H4 (cell line): ENCODE results near the gene TOPBP1. TPM values are rescaled to one million over a fixed set of nuclear protein-coding genes. Genes with fewer than 3 reads are reported as not detected.
"Not testable (repeated sequence)": the region's sequence is repeated elsewhere in the genome, so short reads cannot be mapped to it uniquely, and the experiment has no call there.

Experiments used
- DNase-seq: peaks from one replicate; pipeline ENCODE4 v3.0.0-alpha.2; 2015; ENCODE audit warnings: low spot score
- total RNA-seq: library from RNA; depleted of rRNA; stranded (reverse); fragments of >200 nt; shearing (Covaris generic); gene quantifications from 2 replicates; pipeline ENCODE4 v1.2.3, GENCODE V29; 2014

Gene TOPBP1
- total RNA-seq, 1 experiment from 2014 or later = 47.0 TPM

- no peak for DNase-seq
Measured at GRCh38 chr3:133674290-133674919, 12.7 kb upstream of the TOPBP1 start.

- DNase-seq = no peak
Measured at GRCh38 chr3:133673746-133674145, 12.0 kb upstream of the TOPBP1 start.

GRCh38 chr3:133672461-133672860 lies 10.7 kb upstream of the TOPBP1 start:
- no peak for DNase-seq

- no peak for DNase-seq
Measured at GRCh38 chr3:133670525-133670995, 8.8 kb upstream of the TOPBP1 start.

- DNase-seq = no peak
Measured at GRCh38 chr3:133669949-133670524, 8.3 kb upstream of the TOPBP1 start.

GRCh38 chr3:133667118-133667517 lies 5.4 kb upstream of the TOPBP1 start:
- DNase-seq = no peak

- not testable (repeated sequence) for DNase-seq
Measured at GRCh38 chr3:133665188-133665587, 3.4 kb upstream of the TOPBP1 start.

GRCh38 chr3:133663569-133664313 lies 2.0 kb upstream of the TOPBP1 start:
- DNase-seq = peak; percentile 74

- peak; percentile 45 for DNase-seq
Measured at GRCh38 chr3:133662278-133662651, 524 bp upstream of the TOPBP1 start.

GRCh38 chr3:133659806-133660205 lies 1.9 kb downstream of the TOPBP1 start:
- no peak for DNase-seq

- DNase-seq = no peak
Measured at GRCh38 chr3:133655731-133656515, 5.8 kb downstream of the TOPBP1 start.

GRCh38 chr3:133649486-133650068 lies 12.2 kb downstream of the TOPBP1 start:
- no peak for DNase-seq

GRCh38 chr3:133644768-133645167 lies 17.0 kb downstream of the TOPBP1 start:
- peak; percentile 70 for DNase-seq

- DNase-seq = no peak
Measured at GRCh38 chr3:133643611-133644010, 18.1 kb downstream of the TOPBP1 start.

- DNase-seq = no peak
Measured at GRCh38 chr3:133641254-133641653, 20.5 kb downstream of the TOPBP1 start.

- no peak for DNase-seq
Measured at GRCh38 chr3:133633439-133633838, 28.3 kb downstream of the TOPBP1 start.

- DNase-seq = no peak
Measured at GRCh38 chr3:133629146-133629545, 32.6 kb downstream of the TOPBP1 start.

- no peak for DNase-seq
Measured at GRCh38 chr3:133627789-133628188, 34.0 kb downstream of the TOPBP1 start.

- DNase-seq = no peak
Measured at GRCh38 chr3:133620066-133620784, 41.5 kb downstream of the TOPBP1 start.

GRCh38 chr3:133611534-133611933 lies 50.2 kb downstream of the TOPBP1 start:
- no peak for DNase-seq

- no peak for DNase-seq
Measured at GRCh38 chr3:133610031-133610430, 51.7 kb downstream of the TOPBP1 start.
